ENCODE results near the gene TEKT4. TPM values are rescaled to one million over a fixed set of nuclear protein-coding genes. Genes with fewer than 3 reads are reported as not detected.
"Not testable (repeated sequence)": the region's sequence is repeated elsewhere in the genome, so short reads cannot be mapped to it uniquely, and the experiment has no call there.

The TEKT4 gene
- total RNA-seq, 4 donors from 2014 or later: not detected

DNA sequence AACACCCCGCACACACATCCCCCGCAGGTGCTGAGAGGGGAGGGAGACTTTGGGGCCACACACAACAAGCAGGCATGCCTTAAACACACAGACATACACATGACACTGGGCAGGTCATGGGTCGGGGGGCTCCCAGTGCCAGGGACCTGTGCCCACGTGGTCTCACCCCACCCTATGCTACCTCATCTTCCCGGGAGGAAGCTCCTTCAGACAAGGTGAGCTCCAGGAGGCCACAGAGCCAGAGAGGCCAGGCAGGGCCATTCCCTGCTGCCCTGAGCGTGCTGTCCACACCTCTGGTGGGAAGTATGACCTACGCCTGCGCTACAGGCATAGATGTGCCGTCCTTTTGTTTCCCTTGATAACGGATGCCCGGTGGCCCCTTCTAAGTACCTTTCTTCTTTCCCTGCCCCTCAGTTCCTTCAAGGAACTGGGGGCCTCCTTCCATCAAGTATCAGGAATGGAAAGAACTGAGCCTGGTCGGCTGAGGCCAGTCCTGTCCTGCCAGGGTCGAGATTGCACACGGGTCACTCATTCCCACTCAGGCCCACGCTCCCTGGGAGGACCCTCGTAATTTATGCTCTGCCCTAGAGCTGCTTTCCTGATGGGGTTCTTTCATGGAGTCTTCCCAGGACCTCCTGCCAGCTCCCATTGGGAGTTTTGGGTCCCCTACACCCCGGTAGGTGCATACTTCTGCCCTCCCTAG, 4.7 kb downstream of the TEKT4 start:
- in situ Hi-C loops (cut with MboI; ENCODE audit: low sequenced_read_pairs in 4 of 4) (no loop called here), intact Hi-C loops (cut with DNase I; ENCODE audit: low total_unique reads) (no loop called here)
- Histone ChIP-seq H3K9me3 (no peaks in the 10 kb centered on the region), H3K36me3 (no peaks in the 10 kb centered on the region), H3K27me3 (peaks cover 3 to 13% (median 8%) of the 10 kb centered on the region in 3 donors), H3K4me1 (no peaks in the 10 kb centered on the region), H3K27ac (no peak overlapping the region), H3K4me3 (no peak overlapping the region)
- DNase-seq (no peak), ATAC-seq (no peak)
- TF ChIP-seq, protein P1, sequence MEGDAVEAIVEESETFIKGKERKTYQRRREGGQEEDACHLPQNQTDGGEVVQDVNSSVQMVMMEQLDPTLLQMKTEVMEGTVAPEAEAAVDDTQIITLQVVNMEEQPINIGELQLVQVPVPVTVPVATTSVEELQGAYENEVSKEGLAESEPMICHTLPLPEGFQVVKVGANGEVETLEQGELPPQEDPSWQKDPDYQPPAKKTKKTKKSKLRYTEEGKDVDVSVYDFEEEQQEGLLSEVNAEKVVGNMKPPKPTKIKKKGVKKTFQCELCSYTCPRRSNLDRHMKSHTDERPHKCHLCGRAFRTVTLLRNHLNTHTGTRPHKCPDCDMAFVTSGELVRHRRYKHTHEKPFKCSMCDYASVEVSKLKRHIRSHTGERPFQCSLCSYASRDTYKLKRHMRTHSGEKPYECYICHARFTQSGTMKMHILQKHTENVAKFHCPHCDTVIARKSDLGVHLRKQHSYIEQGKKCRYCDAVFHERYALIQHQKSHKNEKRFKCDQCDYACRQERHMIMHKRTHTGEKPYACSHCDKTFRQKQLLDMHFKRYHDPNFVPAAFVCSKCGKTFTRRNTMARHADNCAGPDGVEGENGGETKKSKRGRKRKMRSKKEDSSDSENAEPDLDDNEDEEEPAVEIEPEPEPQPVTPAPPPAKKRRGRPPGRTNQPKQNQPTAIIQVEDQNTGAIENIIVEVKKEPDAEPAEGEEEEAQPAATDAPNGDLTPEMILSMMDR (IDR thresholded peaks at IDR 0.05 in 4 of 5, conservative IDR thresholded peaks at IDR 0.05 in 1 of 5): no peak

DNA sequence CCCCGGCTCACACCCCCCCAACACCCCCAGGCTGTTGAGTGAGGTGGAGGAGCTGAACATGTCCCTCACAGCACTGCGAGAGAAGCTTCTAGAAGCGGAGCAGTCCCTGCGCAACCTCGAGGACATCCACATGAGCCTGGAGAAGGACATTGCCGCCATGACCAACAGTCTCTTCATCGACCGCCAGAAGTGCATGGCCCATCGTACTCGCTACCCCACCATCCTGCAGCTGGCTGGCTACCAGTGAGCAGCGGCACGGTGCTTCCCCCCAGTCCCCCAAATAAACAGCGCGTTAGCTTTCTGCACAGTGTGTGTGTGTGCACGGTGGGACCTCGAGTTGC, 5.3 kb downstream of the TEKT4 start:
- no peaks in the 10 kb centered on the region for H3K9me3 ChIP-seq
- DNase-seq (no peak), ATAC-seq (no peak)
- no peak overlapping the region for H3K4me3 ChIP-seq
- H3K36me3 ChIP-seq: no peaks in the 10 kb centered on the region
- TF ChIP-seq POLR2A (IDR thresholded peaks at IDR 0.05): no peak
- TF ChIP-seq, protein P1 (IDR thresholded peaks at IDR 0.05 in 4 of 5, conservative IDR thresholded peaks at IDR 0.05 in 1 of 5): no peak
- in situ Hi-C loops (cut with MboI; ENCODE audit: low sequenced_read_pairs in 4 of 4) (no loop called here), intact Hi-C loops (cut with DNase I; ENCODE audit: low total_unique reads) (no loop called here)
- peaks cover 3 to 10% (median 8%) of the 10 kb centered on the region in 3 donors for H3K27me3 ChIP-seq
- no peaks in the 10 kb centered on the region for H3K4me1 ChIP-seq
- H3K27ac ChIP-seq: no peak overlapping the region

DNA sequence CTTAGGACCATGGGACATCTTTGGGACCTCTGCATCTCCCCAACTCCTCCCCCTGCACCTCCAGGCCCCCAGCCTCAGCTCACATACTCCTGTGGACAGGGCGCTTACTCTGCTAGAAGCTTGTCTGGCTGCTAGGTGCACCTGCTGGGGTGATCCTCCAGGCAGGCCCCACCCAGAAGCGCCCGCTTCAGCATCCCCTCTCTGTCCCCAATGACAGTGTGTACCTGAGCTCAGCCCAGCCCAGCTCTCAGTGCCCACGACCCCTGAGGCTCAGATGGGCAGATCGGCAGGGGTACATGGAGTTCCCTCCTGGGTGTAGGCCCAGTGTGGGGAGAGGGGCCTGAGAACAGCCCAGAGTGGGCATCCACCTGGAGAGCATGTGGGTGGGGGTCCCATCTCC, 5.9 kb downstream of the TEKT4 start:
- peaks cover 3 to 8% (median 6%) of the 10 kb centered on the region in 3 donors for H3K27me3 ChIP-seq
- intact Hi-C loops (cut with DNase I; ENCODE audit: low total_unique reads): no loop called here
- in situ Hi-C loops (cut with MboI; ENCODE audit: low sequenced_read_pairs in 4 of 4): no loop called here

DNA sequence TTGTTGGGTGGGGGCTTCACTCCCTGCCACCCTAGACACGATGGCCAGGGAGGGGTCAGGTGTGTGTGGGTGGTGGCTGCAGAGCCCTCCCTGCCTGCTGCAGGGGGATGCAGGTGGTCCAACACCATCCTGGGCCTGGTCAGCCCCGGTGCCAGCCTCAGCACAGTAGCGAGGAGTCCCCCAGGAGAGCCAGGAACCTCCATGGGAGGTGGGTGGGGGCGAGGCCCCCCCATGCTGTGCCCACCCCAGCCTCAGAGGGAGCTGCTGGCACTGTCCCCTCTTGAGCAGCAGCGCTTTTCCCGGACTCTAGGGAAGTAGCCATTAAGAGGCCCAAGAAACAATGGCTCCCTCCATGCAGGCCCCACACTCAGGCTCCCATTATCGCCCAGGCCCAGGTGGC, 7.3 kb downstream of the TEKT4 start:
- H3K27me3 ChIP-seq; H3K4me3 ChIP-seq; intact Hi-C loops (cut with DNase I; ENCODE audit: low total_unique reads): not testable (repeated sequence)

More for the DNA sequence above, 5.9 kb downstream of the TEKT4 start:
- Histone ChIP-seq H3K9me3 (no peaks in the 10 kb centered on the region), H3K27ac (no peak overlapping the region), H3K36me3 (no peaks in the 10 kb centered on the region), H3K4me3 (no peak overlapping the region), H3K4me1 (no peaks in the 10 kb centered on the region)
- no peak for TF ChIP-seq POLR2A (IDR thresholded peaks at IDR 0.05)
- TF ChIP-seq, protein P1 (IDR thresholded peaks at IDR 0.05 in 4 of 5, conservative IDR thresholded peaks at IDR 0.05 in 1 of 5): no peak
- ATAC-seq (no peak), DNase-seq (no peak)

DNA sequence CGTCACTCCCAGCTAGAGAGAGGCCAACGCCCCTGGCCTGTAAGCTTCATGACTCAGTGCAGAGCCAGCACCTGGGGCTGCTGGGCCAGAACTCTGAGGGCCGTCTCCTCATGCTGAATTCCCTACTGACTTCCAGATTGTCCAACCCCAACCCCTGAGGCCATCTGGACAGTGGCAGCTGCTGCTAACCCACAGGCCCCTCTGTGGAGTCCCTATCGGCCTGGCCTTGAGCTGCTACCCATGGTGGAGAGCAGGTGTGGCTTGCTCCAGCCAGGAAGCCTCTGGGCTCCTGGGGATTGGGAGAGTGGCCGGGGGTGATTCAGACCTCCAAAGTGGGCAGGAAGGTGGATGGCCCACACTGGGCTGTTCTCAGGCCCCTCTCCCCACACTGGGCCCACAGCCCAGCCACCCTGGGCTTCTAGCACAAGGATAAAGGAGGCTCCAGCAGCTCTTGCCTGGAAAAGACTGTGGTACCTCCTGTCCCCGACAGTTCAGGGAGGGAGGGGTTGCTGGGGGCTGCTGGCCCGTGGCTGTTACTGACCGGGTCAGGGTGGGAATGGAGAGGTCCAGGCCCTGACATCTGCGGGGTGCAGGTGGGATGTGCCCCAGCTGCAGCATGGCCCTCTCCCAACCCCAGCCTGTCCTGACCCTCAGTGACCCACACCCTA, 8.2 kb downstream of the TEKT4 start:
- intact Hi-C loops (cut with DNase I; ENCODE audit: low total_unique reads): no loop called here
- H3K27ac ChIP-seq: no peak overlapping the region
- TF ChIP-seq, protein P1 (IDR thresholded peaks at IDR 0.05 in 4 of 5, conservative IDR thresholded peaks at IDR 0.05 in 1 of 5): no peak
- TF ChIP-seq POLR2A (IDR thresholded peaks at IDR 0.05): no peak
- DNase-seq (no peak), ATAC-seq (no peak)
- no peaks in the 10 kb centered on the region for H3K36me3 ChIP-seq
- H3K4me1 ChIP-seq: no peaks in the 10 kb centered on the region
- in situ Hi-C loops (cut with MboI; ENCODE audit: low sequenced_read_pairs in 4 of 4): no loop called here
- H3K9me3 ChIP-seq: no peaks in the 10 kb centered on the region
- no peak overlapping the region for H3K4me3 ChIP-seq
- H3K27me3 ChIP-seq: peaks cover 0 to 4% (median 2%) of the 10 kb centered on the region in 3 donors

More for the DNA sequence above, 7.3 kb downstream of the TEKT4 start:
- ATAC-seq; in situ Hi-C loops (cut with MboI; ENCODE audit: low sequenced_read_pairs in 4 of 4); H3K9me3 ChIP-seq; H3K36me3 ChIP-seq; H3K27ac ChIP-seq; DNase-seq; H3K4me1 ChIP-seq: not testable (repeated sequence)

All from gastrocnemius medialis (tissue), 4 donors.